SHP77 (cell line): ENCODE results near the gene ALCAM.

ENCODE experiments used
- DNase-seq, 2 experiments: peaks; one replicate each; lab custom pipeline; 2025; lab: John Stamatoyannopoulos, UW

Gene ALCAM

DNA sequence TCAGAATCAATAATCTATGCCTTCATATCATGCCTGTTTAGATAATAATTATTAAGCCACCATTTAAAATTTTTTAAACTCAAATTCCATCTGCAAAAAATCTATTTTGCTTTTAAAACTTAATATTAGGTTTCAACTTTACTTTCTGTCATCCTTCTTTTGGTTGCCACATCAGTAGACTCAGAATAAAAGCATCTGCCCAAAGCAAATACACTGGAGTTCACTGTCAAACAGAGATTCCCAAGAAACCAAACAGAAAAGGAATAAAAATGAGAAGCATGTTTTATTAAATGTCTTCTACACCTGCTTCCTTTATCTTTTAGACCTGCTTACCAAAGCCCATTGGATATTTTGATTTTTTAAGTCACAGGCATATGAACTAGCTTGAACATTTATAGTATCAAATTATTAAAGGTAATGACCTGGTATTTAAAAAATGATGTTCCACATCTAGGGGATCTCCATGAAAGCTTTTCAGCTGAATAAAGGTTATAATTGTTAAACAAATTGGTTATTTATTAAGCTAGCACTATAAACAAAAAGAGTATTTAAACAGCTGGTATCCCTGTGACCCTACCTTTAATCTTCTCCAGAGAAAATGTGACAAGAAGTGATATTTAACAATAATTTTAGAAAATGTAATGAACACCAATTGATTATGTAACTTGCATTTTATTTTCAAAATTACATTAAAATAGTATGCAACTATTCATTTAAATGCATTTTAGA lies 62.5 kb downstream of the ALCAM start:
- peak; percentile 42 to 57 for DNase-seq

DNA sequence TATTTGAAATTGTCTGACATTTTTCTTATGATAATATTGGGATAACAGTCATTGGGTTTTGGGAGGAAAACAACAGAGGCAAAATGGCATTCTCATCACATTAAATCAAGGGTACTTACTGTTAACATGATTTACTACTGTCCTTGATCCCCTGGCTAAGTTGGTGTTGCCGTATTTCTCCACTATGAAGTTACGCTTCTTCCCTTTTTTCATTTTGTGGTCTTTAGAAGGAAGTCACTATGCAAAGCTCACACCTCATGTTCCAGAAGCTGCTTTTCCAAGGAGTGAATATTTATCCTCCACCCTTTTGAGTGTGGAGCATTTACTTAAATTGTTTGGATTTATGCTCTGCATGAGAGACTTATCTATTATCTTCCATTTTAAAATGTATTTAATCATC lies 63.7 kb downstream of the ALCAM start:
- no peak for DNase-seq

DNA sequence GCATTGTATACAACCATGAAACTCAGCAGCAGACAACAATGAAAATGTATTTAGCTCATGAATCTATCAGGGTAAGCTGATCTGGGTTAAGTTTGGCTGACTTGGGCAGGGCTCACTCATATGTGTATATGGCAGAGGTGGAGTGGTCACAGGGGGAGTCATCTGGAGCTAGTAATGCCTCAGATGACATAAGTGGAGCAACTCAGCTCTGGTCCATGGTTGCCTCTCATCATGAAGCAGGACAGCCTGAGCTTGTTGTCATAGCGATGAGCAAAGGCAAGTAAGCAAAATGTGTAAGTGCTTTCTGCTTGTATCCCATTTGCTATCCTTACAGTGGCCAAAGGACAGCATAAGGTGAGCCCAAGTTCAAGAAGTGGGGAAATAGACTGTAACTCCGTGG lies 64.5 kb downstream of the ALCAM start:
- DNase-seq = peak in 1 of 2 experiments; percentile 12

DNA sequence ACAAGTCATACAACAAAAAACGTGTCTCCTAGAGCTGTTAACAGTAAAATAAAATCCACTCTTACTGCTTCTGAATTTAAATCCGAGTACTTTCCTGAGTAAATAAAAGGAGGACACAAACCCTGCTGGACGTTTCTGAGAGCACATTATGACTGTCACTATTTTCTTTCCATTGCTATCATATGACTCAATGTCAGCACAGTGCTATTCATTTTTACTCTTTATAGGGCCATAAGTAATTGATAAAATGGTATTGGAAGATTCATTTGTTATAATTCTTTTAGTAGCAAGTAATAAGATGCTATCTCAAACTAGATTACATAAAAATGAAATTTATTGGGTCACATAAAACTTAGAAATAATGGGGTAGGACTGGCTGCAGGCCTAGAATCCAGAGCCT lies 68.6 kb downstream of the ALCAM start:
- no peak for DNase-seq

DNA sequence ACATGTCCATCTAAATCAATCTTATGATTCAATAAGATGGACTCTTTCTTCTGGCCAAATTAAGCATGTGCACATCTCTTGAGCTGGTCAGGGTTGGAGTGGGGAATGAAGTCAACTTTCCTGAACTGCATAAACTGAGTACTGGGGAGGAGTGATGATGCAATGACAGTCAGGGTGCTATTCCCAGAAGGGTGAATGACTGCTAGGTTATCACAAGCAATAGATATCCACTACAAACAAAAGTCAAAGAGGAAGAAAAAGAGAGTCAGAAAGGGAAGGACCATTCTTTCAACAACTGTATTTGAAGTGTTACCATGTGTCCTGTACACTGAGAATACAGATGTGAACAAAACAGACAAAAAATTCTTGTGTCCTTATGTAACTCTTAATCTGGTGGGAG lies 70.0 kb downstream of the ALCAM start:
- no peak for DNase-seq

DNA sequence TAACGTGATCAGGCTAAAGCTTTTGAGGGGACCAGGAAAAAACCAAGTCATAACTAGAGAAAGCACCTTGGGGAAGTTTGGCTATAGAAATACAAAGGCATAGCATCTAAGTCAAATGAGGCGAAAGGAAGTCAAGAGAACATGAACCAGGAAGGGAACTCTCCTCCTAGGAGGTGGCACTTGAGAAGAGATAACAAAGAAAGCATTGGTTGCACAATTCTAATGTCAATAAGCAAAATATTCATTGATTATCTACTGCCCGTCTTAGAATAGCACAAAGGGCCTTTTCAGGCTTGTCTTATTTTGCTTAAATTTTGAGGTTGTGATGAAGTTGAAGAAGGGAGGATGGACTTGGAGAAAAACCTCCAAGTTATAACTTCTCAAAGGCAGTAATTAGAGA lies 73.4 kb downstream of the ALCAM start:
- DNase-seq = no peak

DNA sequence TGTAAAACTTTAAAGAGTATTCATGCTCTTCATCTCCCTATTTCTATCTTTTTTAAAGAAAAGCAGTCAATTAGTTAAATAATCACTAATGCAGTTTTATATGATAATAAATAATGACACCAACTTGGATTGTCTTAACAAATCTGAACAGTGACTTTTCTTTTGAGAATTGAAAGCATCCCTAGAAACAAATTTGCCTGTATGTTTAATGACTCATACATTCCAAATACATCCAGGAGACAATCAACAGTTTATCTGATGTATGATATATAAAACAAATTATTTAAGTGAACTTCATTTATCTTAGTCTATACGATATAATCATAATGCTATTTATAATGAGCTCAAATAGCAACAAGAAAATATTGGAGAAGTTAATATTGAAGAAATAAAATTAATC lies 78.0 kb downstream of the ALCAM start:
- DNase-seq = no peak

DNA sequence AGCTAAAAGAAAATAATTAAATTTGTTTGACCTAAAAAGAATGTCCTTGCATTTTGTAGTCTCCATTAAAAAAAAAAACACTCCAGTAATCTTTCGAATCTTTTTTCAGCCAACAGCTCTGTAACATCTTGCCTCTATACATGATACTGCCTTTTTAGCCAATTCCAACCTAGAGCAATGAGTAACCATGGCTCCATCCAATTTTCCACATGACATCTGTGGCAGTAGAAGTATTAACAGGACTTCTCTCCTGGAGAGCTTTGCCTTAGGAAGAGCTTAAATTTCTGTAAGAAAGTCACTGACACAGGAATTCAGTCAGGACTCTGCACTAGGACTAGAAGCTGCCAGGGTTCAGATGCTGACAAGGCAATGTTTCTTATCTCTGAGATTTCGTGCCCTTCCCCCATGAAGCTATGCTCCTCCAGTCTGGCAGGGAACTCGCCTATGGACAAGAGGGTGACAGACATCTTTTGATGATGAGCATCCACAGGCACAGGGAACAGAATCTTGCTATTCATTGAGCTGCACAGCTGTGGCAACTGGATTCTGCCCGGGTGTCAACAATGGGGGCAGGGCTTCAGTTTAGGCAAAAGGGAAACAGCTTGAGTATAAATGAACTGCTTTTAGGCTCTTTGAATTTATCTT lies 81.8 kb downstream of the ALCAM start:
- no peak for DNase-seq

DNA sequence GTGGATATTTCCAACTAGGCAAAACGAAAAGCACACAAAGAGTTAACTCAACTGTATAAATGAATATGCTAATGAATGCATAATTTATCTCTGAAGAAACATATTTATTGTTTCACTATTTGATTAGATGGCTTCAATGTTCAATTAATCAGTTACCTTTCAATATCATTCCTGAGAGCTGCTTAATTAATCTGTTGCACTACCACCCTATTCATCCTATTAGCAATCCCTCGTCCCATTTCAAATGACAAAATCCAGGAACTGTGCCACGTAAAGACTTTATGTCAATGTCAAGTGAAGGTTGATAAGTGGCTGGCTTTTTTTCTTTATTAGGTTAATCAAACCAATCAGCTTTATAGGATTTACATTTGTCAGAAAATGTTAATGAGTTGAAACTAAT lies 82.7 kb downstream of the ALCAM start:
- no peak for DNase-seq

DNA sequence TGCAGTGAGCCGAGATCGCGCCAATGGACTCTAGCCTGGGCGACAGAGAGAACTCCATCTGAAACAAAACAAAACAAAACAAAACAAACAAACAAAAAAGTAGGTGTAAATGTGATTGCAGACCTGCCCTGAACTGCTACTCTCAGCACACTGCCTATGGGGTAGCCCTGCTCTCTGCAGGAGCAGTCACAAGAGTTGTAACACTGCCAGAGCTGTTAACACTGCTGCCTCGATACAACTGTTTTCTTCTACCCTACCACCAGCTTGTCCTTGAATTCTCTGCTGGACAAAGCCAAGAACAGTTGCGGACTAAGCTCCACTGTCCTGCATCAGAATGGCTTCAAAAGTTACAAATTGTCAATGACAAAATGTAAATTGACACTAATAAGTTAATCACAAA lies 89.3 kb downstream of the ALCAM start:
- DNase-seq = no peak

DNA sequence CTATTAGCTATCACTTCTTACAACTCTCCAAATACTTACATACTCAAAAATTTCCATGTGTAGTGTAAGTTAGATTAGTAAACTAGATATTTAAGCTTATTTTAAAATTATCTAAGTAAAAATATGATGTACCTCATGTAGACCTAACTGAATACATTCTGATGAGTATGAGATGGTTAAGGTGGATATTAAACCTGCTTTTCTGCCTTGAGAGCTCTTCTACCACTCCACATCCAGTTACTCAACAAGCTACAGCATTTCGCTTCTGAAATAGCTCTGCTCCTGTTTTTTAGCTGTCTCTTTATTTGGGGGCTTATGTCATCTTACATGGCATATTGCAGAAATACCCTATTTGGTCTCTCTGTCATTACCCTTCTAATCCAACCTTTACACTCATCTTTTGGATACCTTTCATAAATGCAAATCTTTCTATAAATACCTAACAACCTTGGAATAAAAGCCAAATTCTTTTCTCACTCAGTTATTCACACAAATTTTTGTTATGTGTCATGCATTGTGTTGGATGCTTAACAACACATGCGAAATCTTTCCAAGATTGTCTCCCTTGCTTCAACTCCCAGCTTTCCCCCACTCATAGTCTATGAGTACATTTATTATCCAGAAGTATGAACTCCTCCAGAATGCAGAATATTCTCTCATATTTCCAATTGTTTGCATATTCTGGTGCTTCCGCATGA lies 92.0 kb downstream of the ALCAM start:
- DNase-seq = no peak

DNA sequence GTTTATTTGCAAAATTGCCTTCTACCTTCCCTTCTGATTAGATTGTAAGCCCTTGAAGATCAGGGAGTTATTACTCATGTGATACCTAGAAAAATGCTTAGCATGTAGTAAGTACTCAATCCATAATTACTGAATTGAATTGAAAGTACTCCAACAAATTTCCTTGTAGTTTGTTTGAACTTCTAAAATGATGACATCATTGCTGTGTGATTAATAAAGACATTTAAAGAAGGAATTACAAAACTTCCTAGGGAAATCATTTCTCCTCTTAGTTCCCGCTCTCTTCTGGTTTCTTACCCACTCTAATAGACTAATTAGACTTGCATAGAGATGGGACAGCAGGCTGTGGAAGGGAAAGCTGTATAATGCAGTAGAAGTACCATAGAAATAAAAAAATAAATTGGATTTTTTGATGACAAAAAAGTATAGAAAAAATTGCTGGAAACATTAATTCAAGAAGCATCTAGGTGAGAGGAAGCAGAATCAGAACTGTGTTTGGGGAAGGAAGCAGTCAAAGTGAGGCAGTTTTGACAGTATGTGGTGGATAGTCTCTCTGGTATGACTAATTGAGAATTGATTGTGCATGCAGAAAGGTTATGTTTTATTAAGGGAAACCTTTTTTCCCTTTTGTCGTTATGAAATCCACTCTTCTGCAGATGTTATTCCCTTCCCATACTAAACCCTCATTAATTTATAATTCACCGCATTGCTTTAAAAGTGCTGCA lies 93.0 kb downstream of the ALCAM start:
- no peak for DNase-seq

DNA sequence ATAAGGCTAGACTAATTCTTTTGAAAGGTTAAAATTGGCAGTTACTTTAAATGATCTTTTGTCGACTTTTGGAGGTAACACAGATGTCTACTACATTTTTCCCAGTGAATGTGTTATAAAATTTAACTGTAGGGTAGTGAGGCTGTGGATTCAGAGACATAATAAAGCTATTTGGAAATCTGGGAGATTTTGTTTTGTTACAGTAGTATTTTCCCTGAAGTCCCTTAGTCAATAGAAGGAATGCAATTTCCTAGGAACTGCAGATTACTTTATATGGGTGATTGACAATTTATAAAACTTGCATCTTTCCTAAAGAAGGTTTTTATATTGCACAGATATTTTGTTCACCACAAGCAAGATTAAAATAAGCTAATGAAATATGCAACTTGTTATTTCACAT lies 96.9 kb downstream of the ALCAM start:
- DNase-seq = no peak

DNA sequence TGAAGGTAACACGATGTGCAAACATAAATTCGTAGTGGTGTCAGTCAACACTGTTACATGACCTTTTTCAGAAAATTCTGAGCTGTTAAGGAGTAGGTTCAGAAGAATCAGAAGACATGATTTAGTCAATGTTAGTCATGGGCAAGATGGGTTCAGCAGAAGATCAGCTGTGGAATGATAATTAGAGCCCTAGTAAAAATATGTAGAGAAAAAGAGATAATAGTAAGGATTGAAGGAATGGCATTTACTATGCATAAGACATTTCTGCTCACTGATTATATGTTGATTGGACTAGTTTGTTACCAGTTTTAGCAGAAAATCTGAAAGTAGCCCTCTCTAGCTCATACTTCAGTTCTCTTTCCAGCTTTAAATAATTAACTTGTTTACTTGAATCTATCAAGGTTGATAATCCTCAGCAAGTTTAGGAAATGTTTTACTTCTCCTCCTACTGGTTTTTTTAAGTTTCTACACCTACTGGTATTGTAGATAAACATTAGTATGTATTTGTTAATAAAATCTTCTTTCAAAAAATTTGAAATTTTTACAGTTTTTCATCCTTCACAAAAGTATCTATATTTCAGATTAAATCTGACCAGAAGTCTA lies 98.6 kb downstream of the ALCAM start:
- DNase-seq = no peak

DNA sequence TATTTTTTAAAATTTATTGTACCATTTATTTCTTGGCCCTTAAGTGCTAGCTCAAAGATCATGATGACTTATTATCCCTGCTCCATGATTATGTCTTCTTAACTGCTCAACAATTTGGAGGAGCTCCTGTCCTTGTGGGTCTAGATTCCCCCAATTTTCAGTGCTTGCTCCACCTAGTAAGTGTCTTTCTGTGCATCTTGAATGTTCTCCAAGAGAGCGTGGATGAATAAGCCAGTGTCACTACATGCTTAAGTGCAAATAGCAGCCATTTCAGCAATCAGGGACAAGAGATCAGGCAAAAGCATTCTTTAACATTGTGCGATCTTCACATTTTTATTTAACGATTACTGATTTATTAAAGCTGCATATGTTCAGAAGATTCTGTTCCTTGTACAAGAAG lies 99.4 kb downstream of the ALCAM start:
- DNase-seq = no peak

DNA sequence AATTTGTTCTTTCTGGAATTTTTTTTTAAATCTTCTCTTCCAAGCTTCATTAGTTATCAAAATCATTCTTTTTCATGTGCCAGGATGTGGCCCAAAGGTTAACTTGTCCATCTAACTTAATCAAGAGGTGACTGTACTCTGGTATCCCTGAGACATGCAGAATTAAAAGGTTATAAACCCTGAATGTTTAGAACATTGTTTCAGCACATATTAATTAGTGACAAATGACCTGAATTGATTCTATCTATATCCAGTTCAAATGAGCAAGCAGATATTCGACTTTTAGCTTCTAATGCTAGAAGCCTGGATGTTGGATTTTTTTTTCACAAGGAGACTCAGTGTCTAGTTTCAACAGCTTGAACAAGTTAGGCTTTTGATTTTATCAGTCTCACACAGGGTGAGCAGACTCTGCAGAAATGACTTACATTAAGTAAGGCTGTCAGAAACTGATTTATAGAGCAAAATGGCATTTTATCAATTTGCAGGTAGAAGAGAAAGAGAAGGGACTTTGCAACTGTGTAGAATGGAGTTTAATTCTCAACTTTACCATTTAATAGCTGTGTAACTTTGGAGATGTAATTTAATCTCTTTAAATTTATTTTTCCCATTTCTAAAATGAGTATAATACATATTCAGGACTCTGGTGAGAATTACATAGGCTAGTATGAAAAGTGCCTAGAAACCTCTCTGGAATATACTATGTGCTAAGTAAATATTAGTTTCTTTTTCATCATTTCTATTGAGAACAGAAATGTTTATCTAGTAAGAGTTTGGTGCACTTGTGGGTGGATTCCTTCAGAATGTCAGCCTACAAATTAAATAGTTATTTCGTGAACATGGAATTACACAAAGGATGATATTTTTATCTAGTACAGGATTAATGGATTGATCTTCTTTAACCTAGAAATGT lies 100.0 kb downstream of the ALCAM start:
- no peak for DNase-seq

DNA sequence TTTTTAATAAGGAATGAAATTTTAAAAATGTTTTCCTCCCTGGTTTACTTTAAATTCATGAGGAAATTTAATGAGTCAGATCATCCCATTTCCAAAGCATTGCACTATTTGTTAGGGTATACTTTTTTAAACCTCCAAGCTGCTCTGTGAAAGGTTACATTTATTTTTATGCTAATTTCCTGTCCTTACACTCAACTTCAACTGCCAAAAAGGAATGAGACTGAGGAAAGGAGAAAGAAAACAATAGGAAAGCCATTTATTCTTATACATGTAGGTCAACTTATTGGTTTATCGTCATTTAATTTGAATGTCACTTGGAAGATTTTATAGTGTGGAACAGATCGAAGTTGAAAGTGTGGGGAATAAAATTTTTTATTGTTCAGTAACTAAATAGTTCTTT lies 104.1 kb downstream of the ALCAM start:
- no peak for DNase-seq

DNA sequence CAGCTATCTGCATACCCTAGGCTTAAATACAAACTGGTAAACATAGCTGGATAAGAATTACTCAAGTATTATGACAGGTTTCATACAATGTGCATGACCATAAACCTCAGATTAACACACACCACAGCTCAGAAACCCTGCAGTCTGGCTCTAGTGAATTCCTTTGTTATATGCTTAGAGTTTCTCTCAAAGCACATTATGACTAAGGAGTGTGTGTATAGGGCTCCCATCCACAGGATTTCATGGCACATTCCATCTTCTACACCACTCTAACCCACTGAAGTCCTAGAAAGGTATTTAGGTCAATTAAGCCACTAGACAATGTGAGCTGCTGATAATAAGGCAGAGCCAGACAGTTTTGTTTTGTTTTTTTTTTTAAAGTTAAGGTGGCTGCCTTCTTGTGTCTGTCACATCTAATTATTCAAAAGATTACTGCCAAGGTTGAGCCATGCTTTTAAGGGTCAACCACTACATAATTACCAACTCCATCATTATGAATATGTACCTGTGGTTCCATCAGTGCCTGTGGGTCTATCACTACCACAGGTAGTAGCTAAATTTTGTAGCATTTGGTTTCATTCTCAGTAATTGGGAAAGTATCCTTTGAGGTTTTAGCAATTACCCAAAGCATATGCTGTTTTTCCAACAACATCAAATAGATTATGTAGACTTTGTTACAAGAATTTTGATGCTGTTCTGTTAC lies 107.0 kb downstream of the ALCAM start:
- DNase-seq = no peak

DNA sequence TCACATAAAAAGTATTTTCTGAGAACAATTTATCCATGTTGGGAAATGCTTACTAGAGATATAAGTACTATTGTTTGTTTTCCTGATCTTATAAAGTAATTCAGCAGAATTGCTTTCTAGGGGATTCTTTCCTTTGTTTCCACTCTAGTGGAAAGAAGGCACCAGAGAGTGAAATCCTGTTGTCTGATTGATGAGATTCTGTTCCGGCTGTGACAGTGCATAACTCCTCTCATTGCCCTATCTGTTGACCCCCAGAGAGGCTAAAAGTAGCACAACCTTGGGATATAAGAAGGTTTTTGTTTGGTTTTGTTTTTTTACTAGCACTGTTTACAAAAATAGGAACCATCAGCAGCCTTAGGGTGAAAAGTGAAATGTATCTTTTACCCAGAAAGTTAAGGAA lies 114.1 kb downstream of the ALCAM start:
- no peak for DNase-seq

DNA sequence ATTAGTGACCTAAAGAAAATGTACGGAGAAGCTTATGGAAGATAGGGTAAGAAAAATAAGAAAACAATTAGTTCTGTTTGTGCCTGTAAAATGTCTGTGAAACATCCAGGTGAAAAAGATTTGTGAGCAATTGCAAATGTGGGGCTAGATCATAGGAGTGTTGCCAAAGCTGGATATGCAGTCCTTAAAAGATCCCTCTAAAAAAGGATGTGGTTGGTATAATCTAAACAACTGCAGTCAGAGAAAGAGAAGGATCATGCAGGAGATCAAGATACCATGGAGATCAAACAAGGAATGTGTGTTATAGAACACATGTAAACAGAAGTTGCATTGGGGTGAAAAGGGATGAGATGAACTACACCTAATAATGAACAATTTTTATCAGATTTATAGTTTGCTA lies 116.8 kb downstream of the ALCAM start:
- no peak for DNase-seq

DNA sequence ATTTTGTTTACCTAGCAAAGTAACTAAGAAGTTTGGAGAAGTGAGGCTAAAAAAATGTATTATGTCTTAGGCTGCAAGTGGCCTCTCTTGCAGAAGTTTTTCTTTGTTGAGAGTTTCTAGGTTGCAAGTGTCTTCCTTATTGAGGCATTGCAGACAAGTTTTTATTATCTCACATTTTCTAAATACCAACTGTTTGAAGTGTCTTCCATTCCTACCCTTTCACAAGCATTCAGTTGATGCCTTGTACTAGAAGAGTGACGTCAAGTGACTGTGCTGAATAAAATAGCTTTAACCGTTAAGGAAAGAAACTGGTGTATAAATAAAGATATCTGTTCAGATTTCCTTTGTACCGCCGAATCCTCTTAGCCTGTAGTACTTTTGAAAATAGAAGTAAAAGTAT lies 123.3 kb downstream of the ALCAM start:
- DNase-seq = no peak
